ENCODE measurements around the gene RNF212.

DNA sequence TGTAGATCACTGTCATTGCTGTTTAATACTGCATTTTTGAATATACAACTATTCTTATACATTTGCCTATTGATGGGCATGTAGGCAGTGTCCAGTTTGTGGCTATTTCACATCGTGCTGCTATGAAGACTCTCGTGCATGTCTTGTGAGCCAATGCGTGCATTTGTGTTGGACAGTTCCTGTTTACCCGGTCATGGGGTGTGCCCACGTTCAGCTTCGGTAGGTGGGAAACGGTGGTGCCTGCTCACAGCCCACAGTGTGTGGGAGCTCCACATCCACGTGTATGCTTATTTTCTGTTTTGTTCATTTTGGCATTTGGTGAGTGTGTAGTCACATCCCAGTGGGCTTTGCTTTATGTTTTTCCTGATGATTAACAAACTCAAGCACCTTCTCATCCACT, 19.7 kb upstream of the RNF212 start:
- TF ChIP-seq, protein P1, sequence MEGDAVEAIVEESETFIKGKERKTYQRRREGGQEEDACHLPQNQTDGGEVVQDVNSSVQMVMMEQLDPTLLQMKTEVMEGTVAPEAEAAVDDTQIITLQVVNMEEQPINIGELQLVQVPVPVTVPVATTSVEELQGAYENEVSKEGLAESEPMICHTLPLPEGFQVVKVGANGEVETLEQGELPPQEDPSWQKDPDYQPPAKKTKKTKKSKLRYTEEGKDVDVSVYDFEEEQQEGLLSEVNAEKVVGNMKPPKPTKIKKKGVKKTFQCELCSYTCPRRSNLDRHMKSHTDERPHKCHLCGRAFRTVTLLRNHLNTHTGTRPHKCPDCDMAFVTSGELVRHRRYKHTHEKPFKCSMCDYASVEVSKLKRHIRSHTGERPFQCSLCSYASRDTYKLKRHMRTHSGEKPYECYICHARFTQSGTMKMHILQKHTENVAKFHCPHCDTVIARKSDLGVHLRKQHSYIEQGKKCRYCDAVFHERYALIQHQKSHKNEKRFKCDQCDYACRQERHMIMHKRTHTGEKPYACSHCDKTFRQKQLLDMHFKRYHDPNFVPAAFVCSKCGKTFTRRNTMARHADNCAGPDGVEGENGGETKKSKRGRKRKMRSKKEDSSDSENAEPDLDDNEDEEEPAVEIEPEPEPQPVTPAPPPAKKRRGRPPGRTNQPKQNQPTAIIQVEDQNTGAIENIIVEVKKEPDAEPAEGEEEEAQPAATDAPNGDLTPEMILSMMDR (IDR thresholded peaks at IDR 0.05; ENCODE audit: extremely low read depth in 1 of 2, insufficient read depth in 1 of 2, low read depth in 1 of 2, low read length in 2 of 2) = no peak
- TF ChIP-seq MYC (IDR thresholded peaks at IDR 0.05; ENCODE audit: low read depth, low read length) (no peak), POLR2AphosphoS5 (IDR thresholded peaks at IDR 0.05; ENCODE audit: insufficient read depth, low read depth, low read length) (no peak), POLR2A (IDR thresholded peaks at IDR 0.05; ENCODE audit: low read depth, low read length) (no peak), JUN (IDR thresholded peaks at IDR 0.05; ENCODE audit: borderline replicate concordance, insufficient read depth, insufficient read length, low read depth) (no peak), EZH2 (IDR thresholded peaks at IDR 0.05; ENCODE audit: borderline replicate concordance, low read depth, low read length, severe bottlenecking) (no peak)
- TF ChIP-seq, protein P2, sequence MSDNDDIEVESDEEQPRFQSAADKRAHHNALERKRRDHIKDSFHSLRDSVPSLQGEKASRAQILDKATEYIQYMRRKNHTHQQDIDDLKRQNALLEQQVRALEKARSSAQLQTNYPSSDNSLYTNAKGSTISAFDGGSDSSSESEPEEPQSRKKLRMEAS (IDR thresholded peaks at IDR 0.05; ENCODE audit: insufficient read depth, insufficient read length) = no peak
